ENCODE measurements around the gene ACKR4. TPM values are rescaled to one million over a fixed set of nuclear protein-coding genes. Genes with fewer than 3 reads are reported as not detected.

Gene ACKR4
- 1 to 10 TPM in 5 of 6 donors, not detected in 1; 3.7 to 8.5 (median 7.2) TPM for total RNA-seq

GRCh38 chr3:132596816-132597433 lies at the start of gene ACKR4:
TSS of gene ACKR4 (plus strand) at chr3:132597270. CDS start at chr3:132600398, 3,128 bp downstream.
- TF ChIP-seq EP300 (IDR thresholded peaks at IDR 0.05) (no peak), POLR2A (IDR thresholded peaks at IDR 0.05) (no peak), POLR2AphosphoS5 (IDR thresholded peaks at IDR 0.05) (no peak)
- TF ChIP-seq, protein P1, sequence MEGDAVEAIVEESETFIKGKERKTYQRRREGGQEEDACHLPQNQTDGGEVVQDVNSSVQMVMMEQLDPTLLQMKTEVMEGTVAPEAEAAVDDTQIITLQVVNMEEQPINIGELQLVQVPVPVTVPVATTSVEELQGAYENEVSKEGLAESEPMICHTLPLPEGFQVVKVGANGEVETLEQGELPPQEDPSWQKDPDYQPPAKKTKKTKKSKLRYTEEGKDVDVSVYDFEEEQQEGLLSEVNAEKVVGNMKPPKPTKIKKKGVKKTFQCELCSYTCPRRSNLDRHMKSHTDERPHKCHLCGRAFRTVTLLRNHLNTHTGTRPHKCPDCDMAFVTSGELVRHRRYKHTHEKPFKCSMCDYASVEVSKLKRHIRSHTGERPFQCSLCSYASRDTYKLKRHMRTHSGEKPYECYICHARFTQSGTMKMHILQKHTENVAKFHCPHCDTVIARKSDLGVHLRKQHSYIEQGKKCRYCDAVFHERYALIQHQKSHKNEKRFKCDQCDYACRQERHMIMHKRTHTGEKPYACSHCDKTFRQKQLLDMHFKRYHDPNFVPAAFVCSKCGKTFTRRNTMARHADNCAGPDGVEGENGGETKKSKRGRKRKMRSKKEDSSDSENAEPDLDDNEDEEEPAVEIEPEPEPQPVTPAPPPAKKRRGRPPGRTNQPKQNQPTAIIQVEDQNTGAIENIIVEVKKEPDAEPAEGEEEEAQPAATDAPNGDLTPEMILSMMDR (IDR thresholded peaks at IDR 0.05): no peak
- Histone ChIP-seq H3K27me3 (no peaks in the 10 kb centered on the region), H3K4me1 (peaks cover 0 to 9% (median 6%) of the 10 kb centered on the region in 4 donors), H3K4me3 (peak within 1 kb of the TSS in 3 of 4 donors; percentile 11 to 32 (median 21)), H3K27ac (peak within 1 kb of the TSS in 1 of 4 donors; percentile 67), H3K36me3 (peaks cover 0 to 5% (median 0%) of the 10 kb centered on the region in 4 donors), H3K9me3 (no peaks in the 10 kb centered on the region)
- 33 to 39% methylated on average over 2 of the region's 2 CpGs for WGBS, 2 donors
- no peak for ATAC-seq (ENCODE audit: low FRiP score in 2 of 2)
- DNase-seq: no peak

GRCh38 chr3:132549169-132549568 lies 47.9 kb upstream of the ACKR4 start:
- WGBS, 2 donors: 91 to 94% methylated on average over 6 to 8 of the region's 8 CpGs
- Histone ChIP-seq H3K4me1 (peaks cover 3 to 16% (median 12%) of the 10 kb centered on the region in 4 donors), H3K36me3 (no peaks in the 10 kb centered on the region), H3K27ac (no peak overlapping the region), H3K4me3 (no peak overlapping the region), H3K27me3 (no peaks in the 10 kb centered on the region), H3K9me3 (no peaks in the 10 kb centered on the region)
- DNase-seq (peak in 1 of 2 donors; percentile 36), ATAC-seq (ENCODE audit: low FRiP score in 2 of 2) (peak in 1 of 2 donors; percentile 12)
- TF ChIP-seq, protein P1 (IDR thresholded peaks at IDR 0.05): no peak
- TF ChIP-seq POLR2A (IDR thresholded peaks at IDR 0.05) (no peak), POLR2AphosphoS5 (IDR thresholded peaks at IDR 0.05) (no peak), EP300 (IDR thresholded peaks at IDR 0.05) (no peak)

DNA sequence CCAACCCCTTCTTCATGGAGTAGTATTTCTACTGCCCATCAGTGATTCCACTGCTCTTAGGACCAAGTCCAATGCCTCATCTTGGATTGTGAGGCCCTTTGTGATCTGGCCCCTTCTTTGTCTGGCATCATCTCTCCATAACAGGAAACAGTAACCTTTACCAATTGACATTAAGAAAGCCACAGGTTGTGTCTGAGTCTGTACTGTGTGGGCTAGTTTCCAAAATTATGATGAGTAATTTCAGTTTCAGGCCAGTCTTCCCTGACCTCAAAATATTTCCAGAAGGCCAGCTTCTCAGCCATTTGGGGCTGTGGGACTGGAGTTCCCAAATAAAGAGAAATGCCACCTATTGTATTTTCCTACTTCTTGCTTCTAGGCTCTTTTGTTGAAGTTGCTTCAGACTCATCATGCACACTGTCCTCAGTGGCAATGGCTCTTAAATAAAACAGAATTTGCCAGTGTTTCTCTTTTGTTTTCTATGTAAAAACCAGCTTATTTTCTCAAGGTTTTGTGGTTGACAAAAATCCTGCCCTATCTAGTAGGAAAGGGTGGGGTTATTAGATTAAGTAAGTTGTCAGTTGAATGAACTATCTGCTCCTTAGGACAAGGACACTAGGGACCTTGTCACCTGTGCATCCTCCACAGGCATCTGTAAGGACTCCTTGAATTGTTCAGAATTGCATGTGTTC lies 47.0 kb upstream of the ACKR4 start:
- TF ChIP-seq POLR2AphosphoS5 (IDR thresholded peaks at IDR 0.05): no peak
- no peak for TF ChIP-seq POLR2A (IDR thresholded peaks at IDR 0.05)
- TF ChIP-seq, protein P1 (IDR thresholded peaks at IDR 0.05): no peak
- TF ChIP-seq EP300 (IDR thresholded peaks at IDR 0.05): no peak

DNA sequence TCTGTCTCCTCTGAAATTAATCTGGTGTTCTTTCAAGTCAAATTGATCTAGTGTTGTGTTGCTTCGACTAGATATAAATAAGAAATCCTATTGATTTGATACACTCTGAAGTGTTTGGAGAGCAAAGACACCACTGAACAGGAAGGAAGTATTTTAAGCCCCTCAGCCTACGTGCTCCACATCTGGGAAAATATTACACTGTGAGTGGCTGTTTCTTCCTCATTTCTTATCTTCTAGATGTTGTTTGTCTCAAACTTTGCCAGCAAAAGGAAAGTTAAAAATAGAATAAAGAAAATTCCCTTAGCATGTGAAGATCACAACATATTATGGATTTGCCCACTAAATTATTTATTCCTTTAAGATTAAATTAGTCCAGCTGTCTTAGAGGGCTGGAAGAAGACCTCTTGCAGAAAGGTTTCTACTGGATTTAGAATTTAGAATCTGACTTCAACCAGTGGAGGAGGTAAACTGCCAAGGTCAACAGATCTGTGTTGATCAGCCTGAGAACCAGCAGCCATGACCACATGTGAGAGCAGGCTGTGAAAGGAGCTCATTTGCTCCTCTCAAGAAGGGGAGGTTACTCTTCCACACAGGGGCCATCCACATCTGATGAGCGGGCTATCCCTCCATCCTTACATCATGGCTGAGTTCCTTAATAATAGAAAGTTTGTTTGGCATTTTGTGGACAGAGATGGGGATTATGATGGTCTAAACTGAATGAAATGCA lies 46.3 kb upstream of the ACKR4 start:
- 41% methylated on average over 3 of the region's 3 CpGs for WGBS, 2 donors
- no peaks in the 10 kb centered on the region for H3K27me3 ChIP-seq
- no peak overlapping the region for H3K4me3 ChIP-seq
- H3K36me3 ChIP-seq: no peaks in the 10 kb centered on the region
- ATAC-seq (ENCODE audit: low FRiP score in 2 of 2): no peak
- no peak overlapping the region for H3K27ac ChIP-seq
- H3K9me3 ChIP-seq: no peaks in the 10 kb centered on the region
- peaks cover 14 to 20% (median 17%) of the 10 kb centered on the region in 4 donors for H3K4me1 ChIP-seq
- DNase-seq: no peak
- no peak for TF ChIP-seq POLR2AphosphoS5 (IDR thresholded peaks at IDR 0.05)
- no peak for TF ChIP-seq EP300 (IDR thresholded peaks at IDR 0.05)
- TF ChIP-seq POLR2A (IDR thresholded peaks at IDR 0.05): no peak
- TF ChIP-seq, protein P1 (IDR thresholded peaks at IDR 0.05): no peak

More for the DNA sequence above, 47.0 kb upstream of the ACKR4 start:
- no peaks in the 10 kb centered on the region for H3K9me3 ChIP-seq
- DNase-seq: no peak
- no peak overlapping the region for H3K4me3 ChIP-seq
- no peaks in the 10 kb centered on the region for H3K36me3 ChIP-seq
- H3K4me1 ChIP-seq: peaks cover 10 to 20% (median 17%) of the 10 kb centered on the region in 4 donors
- ATAC-seq (ENCODE audit: low FRiP score in 2 of 2): peak in 1 of 2 donors; percentile 51
- no peaks in the 10 kb centered on the region for H3K27me3 ChIP-seq
- H3K27ac ChIP-seq: no peak overlapping the region
